ENCODE results near the gene CH25H. TPM values are rescaled to one million over a fixed set of nuclear protein-coding genes. Genes with fewer than 3 reads are reported as not detected.

Gene CH25H
- total RNA-seq, 1 experiment from 2014 or later = not detected

GRCh38 chr10:89242840-89243568 lies 35.9 kb upstream of the CH25H start:
- Histone ChIP-seq H3K36me3 (ENCODE audit: low read depth, low read length) (peaks cover 13% of the 10 kb centered on the region; the same call in 1 of the 2 replicates), H3F3A (ENCODE audit: low read length, unreplicated experiment) (no peaks in the 10 kb centered on the region), H3K27ac (ENCODE audit: low read length) (no peak overlapping the region), H3K4me2 (ENCODE audit: low read length) (no peak overlapping the region), H3K27me3 (ENCODE audit: low read length) (no peaks in the 10 kb centered on the region), H3K4me3 (ENCODE audit: low read length) (no peak overlapping the region), H3K9me2 (replicated peaks; ENCODE audit: low read length) (no peaks in the 10 kb centered on the region), H4K20me1 (ENCODE audit: low read length) (no peaks in the 10 kb centered on the region), H3K9ac (ENCODE audit: low read length) (no peak overlapping the region), H3K4me1 (ENCODE audit: insufficient read depth, low read length) (no peaks in the 10 kb centered on the region), H3K79me2 (ENCODE audit: low read length) (no peaks in the 10 kb centered on the region), H2AFZ (ENCODE audit: low read length) (no peak overlapping the region), H3K9me3 (ENCODE audit: low read length) (no peaks in the 10 kb centered on the region)
- intact Hi-C loops (cut with micrococcal nuclease) = no loop called here
- TF ChIP-seq EZH2 (IDR thresholded peaks at IDR 0.05; ENCODE audit: low read length, unreplicated experiment) (no peak), CTCF (conservative IDR thresholded peaks at IDR 0.05; ENCODE audit: low read depth, low read length) (no peak), EZH2phosphoT487 (IDR thresholded peaks at IDR 0.05; ENCODE audit: borderline replicate concordance, low read length) (no peak)
- CTCF ChIA-PET = no interaction called here
- DNase-seq = no peak
- no peak for ATAC-seq
- BruUV-seq (replicated peaks) = no TSS peak
- POLR2A ChIA-PET (ENCODE audit: unreplicated experiment) = interaction anchor here (0.6 kb wide), 1 partner anchor 19 kb away, joined by 3 read pairs; no protein-coding TSS in a partner anchor

GRCh38 chr10:89242345-89242684 lies 35.2 kb upstream of the CH25H start:
- no peak overlapping the region for H2AFZ ChIP-seq (ENCODE audit: low read length)
- ATAC-seq (no peak), DNase-seq (no peak)
- no peak overlapping the region for H3K4me2 ChIP-seq (ENCODE audit: low read length)
- no peaks in the 10 kb centered on the region for H3F3A ChIP-seq (ENCODE audit: low read length, unreplicated experiment)
- H3K9me3 ChIP-seq (ENCODE audit: low read length) = no peaks in the 10 kb centered on the region
- H4K20me1 ChIP-seq (ENCODE audit: low read length) = no peaks in the 10 kb centered on the region
- ChIA-PET CTCF (no interaction called here), POLR2A (ENCODE audit: unreplicated experiment) (interaction anchor here (0.6 kb wide), 1 partner anchor 19 kb away, joined by 3 read pairs; no protein-coding TSS in a partner anchor)
- H3K9ac ChIP-seq (ENCODE audit: low read length) = no peak overlapping the region
- H3K4me1 ChIP-seq (ENCODE audit: insufficient read depth, low read length) = no peaks in the 10 kb centered on the region
- H3K9me2 ChIP-seq (replicated peaks; ENCODE audit: low read length) = no peaks in the 10 kb centered on the region
- H3K27ac ChIP-seq (ENCODE audit: low read length) = no peak overlapping the region
- BruUV-seq (replicated peaks) = no TSS peak
- no peak overlapping the region for H3K4me3 ChIP-seq (ENCODE audit: low read length)
- intact Hi-C loops (cut with micrococcal nuclease) = no loop called here
- peaks cover 13% of the 10 kb centered on the region; the same call in 1 of the 2 replicates for H3K36me3 ChIP-seq (ENCODE audit: low read depth, low read length)
- H3K79me2 ChIP-seq (ENCODE audit: low read length) = no peaks in the 10 kb centered on the region
- no peaks in the 10 kb centered on the region for H3K27me3 ChIP-seq (ENCODE audit: low read length)
- TF ChIP-seq EZH2phosphoT487 (IDR thresholded peaks at IDR 0.05; ENCODE audit: borderline replicate concordance, low read length) = no peak
- TF ChIP-seq EZH2 (IDR thresholded peaks at IDR 0.05; ENCODE audit: low read length, unreplicated experiment) = no peak
- TF ChIP-seq CTCF (conservative IDR thresholded peaks at IDR 0.05; ENCODE audit: low read depth, low read length) = no peak
